ENCODE measurements around the gene CADPS2. TPM values are rescaled to one million over a fixed set of nuclear protein-coding genes. Genes with fewer than 3 reads are reported as not detected.

Gene CADPS2
- polyA plus RNA-seq, 1 donor (not counting 4 experiments of a cell fraction or from before 2014, with no cell fraction given) = 0.35 TPM

DNA sequence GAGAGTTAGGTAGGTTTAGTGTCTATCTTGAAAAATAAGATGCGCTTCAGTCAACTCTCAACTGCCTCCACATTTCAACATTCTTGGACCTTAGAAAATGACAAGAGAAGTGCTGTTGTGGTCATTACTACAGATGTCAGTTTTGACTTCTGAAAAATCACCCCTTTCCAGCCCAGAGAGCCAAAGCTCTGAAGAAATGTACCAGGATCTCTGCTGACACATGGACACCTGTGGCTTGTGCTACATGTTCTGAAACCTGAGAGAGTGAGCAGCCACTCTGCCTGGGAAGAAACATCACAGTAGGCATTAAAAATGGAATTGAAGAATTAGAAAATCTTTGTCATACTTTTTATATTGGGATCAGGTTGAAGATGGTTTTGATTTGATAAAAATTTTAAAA lies 545.8 kb downstream of the CADPS2 start:
- Histone ChIP-seq H3K4me2 (ENCODE audit: control insufficient read depth, extremely low read depth, insufficient read depth, low read depth, low read length) (no peak overlapping the region), H3K27ac (ENCODE audit: control insufficient read depth, insufficient read depth, low read length) (no peak overlapping the region), H3K9me3 (ENCODE audit: control insufficient read depth, low read depth, low read length) (no peaks in the 10 kb centered on the region), H4K20me1 (ENCODE audit: control insufficient read depth, extremely low read depth, insufficient read depth, low read length) (no peaks in the 10 kb centered on the region), H3K4me1 (ENCODE audit: control insufficient read depth, extremely low read depth, insufficient read depth, low read length) (no peaks in the 10 kb centered on the region), H3K79me2 (ENCODE audit: control insufficient read depth, insufficient read depth, low read length) (no peaks in the 10 kb centered on the region), H2AFZ (ENCODE audit: control insufficient read depth, low read length) (no peak overlapping the region), H3K9me1 (ENCODE audit: control insufficient read depth, extremely low read depth, insufficient read depth, low read length) (no peaks in the 10 kb centered on the region), H3K36me3 (ENCODE audit: control insufficient read depth in 2 of 2, extremely low read depth in 1 of 2, insufficient read depth in 2 of 2, low read length in 2 of 2) (no peaks in the 10 kb centered on the region), H3K9ac (ENCODE audit: control insufficient read depth, extremely low read depth, insufficient read depth, low read length) (no peak overlapping the region), H3K27me3 (ENCODE audit: control insufficient read depth, extremely low read depth, insufficient read depth, low read length) (no peaks in the 10 kb centered on the region), H3K4me3 (ENCODE audit: control insufficient read depth in 2 of 3, extremely low read depth in 1 of 3, insufficient read depth in 2 of 3, low read depth in 1 of 3, low read length in 3 of 3) (no peak overlapping the region)
- FAIRE-seq = no peak
- TF ChIP-seq, protein P1, sequence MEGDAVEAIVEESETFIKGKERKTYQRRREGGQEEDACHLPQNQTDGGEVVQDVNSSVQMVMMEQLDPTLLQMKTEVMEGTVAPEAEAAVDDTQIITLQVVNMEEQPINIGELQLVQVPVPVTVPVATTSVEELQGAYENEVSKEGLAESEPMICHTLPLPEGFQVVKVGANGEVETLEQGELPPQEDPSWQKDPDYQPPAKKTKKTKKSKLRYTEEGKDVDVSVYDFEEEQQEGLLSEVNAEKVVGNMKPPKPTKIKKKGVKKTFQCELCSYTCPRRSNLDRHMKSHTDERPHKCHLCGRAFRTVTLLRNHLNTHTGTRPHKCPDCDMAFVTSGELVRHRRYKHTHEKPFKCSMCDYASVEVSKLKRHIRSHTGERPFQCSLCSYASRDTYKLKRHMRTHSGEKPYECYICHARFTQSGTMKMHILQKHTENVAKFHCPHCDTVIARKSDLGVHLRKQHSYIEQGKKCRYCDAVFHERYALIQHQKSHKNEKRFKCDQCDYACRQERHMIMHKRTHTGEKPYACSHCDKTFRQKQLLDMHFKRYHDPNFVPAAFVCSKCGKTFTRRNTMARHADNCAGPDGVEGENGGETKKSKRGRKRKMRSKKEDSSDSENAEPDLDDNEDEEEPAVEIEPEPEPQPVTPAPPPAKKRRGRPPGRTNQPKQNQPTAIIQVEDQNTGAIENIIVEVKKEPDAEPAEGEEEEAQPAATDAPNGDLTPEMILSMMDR (optimal IDR thresholded peaks at IDR 0.05 in 1 of 3, IDR thresholded peaks at IDR 0.05 in 1 of 3, conservative IDR thresholded peaks at IDR 0.05 in 1 of 3; ENCODE audit: extremely low read depth in 1 of 3, insufficient read depth in 2 of 3, low read length in 3 of 3) = no peak
- TF ChIP-seq EZH2 (IDR thresholded peaks at IDR 0.05; ENCODE audit: low read length) = no peak
- dilution Hi-C loops (cut with MboI; ENCODE audit: extremely low pct_ligation_motif_present, low sequenced_read_pairs) = no loop called here
- DNase-seq (ENCODE audit: low read depth, low spot score) = no peak

DNA sequence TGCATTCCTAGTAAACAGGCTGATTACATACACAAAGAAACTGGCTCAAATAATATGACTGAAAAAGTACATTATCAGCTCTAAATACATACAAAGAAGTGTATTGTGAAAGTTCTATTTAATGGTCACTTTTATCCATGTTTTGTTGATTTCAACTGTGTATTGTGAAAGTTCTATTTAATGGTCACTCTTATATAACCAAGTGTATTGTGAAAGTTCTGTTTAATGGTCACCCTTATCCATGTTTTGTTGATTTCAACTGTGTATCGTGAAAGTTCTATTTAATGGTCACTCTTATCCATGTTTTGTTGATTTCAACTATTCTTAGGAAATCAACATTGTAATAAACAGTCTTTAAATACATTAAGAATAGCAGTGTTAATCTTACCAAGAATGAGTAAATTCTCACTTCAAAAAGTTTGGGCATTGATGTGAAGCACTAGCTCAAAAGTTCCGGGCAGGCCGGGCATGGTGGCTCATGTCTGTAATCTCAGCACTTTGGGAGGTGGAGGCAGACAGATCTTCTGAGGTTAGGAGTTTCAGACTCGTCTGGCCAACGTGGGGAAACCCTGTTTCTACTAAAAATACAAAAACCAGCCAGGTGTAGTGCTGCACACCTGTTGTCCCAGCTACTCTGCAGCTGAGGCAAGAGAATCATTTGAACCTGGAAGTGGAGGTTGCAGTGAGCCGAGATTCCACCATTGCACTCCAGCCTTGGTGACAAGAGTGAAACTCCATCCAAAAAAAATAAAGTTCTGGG lies 546.9 kb downstream of the CADPS2 start:
- Histone ChIP-seq H3K9me1 (ENCODE audit: control insufficient read depth, extremely low read depth, insufficient read depth, low read length) (no peaks in the 10 kb centered on the region), H4K20me1 (ENCODE audit: control insufficient read depth, extremely low read depth, insufficient read depth, low read length) (no peaks in the 10 kb centered on the region), H3K79me2 (ENCODE audit: control insufficient read depth, insufficient read depth, low read length) (no peaks in the 10 kb centered on the region), H3K9ac (ENCODE audit: control insufficient read depth, extremely low read depth, insufficient read depth, low read length) (no peak overlapping the region), H3K4me2 (ENCODE audit: control insufficient read depth, extremely low read depth, insufficient read depth, low read depth, low read length) (no peak overlapping the region), H3K27me3 (ENCODE audit: control insufficient read depth, extremely low read depth, insufficient read depth, low read length) (no peaks in the 10 kb centered on the region), H3K36me3 (ENCODE audit: control insufficient read depth in 2 of 2, extremely low read depth in 1 of 2, insufficient read depth in 2 of 2, low read length in 2 of 2) (no peaks in the 10 kb centered on the region), H2AFZ (ENCODE audit: control insufficient read depth, low read length) (no peak overlapping the region), H3K4me3 (ENCODE audit: control insufficient read depth in 2 of 3, extremely low read depth in 1 of 3, insufficient read depth in 2 of 3, low read depth in 1 of 3, low read length in 3 of 3) (no peak overlapping the region), H3K27ac (ENCODE audit: control insufficient read depth, insufficient read depth, low read length) (no peak overlapping the region), H3K9me3 (ENCODE audit: control insufficient read depth, low read depth, low read length) (no peaks in the 10 kb centered on the region), H3K4me1 (ENCODE audit: control insufficient read depth, extremely low read depth, insufficient read depth, low read length) (no peaks in the 10 kb centered on the region)
- DNase-seq (ENCODE audit: low read depth, low spot score) (no peak), FAIRE-seq (no peak)
- no peak for TF ChIP-seq EZH2 (IDR thresholded peaks at IDR 0.05; ENCODE audit: low read length)
- TF ChIP-seq, protein P1 (optimal IDR thresholded peaks at IDR 0.05 in 1 of 3, IDR thresholded peaks at IDR 0.05 in 1 of 3, conservative IDR thresholded peaks at IDR 0.05 in 1 of 3; ENCODE audit: extremely low read depth in 1 of 3, insufficient read depth in 2 of 3, low read length in 3 of 3) = no peak
- dilution Hi-C loops (cut with MboI; ENCODE audit: extremely low pct_ligation_motif_present, low sequenced_read_pairs) = no loop called here

Measured in keratinocyte (primary cell).